Measurements from ENCODE around the gene KIF26B.

KIF26B gene

GRCh38 chr1:245361065-245361464, 206.3 kb downstream of the KIF26B start:
- no peak overlapping the region for H3K4me3 ChIP-seq (ENCODE audit: low read depth, low read length)
- DNase-seq (ENCODE audit: low read depth), result no peak
- TF ChIP-seq CTCF (conservative IDR thresholded peaks at IDR 0.05; ENCODE audit: low read depth, low read length), result no peak

- TF ChIP-seq CTCF (conservative IDR thresholded peaks at IDR 0.05; ENCODE audit: low read depth, low read length), result no peak
- no peak overlapping the region for H3K4me3 ChIP-seq (ENCODE audit: low read depth, low read length)
These were observed 207.2 kb downstream of the KIF26B start for GRCh38 chr1:245361951-245362350.

GRCh38 chr1:245363461-245364200, 208.8 kb downstream of the KIF26B start:
- H3K4me3 ChIP-seq (ENCODE audit: low read depth, low read length), result no peak overlapping the region
- no peak for TF ChIP-seq CTCF (conservative IDR thresholded peaks at IDR 0.05; ENCODE audit: low read depth, low read length)
- no peak for DNase-seq (ENCODE audit: low read depth)

More at GRCh38 chr1:245361951-245362350, 207.2 kb downstream of the KIF26B start:
- DNase-seq (ENCODE audit: low read depth), result no peak

GRCh38 chr1:245365095-245366020, 210.6 kb downstream of the KIF26B start:
- no peak for TF ChIP-seq CTCF (conservative IDR thresholded peaks at IDR 0.05; ENCODE audit: low read depth, low read length)
- H3K4me3 ChIP-seq (ENCODE audit: low read depth, low read length), result no peak overlapping the region
- DNase-seq (ENCODE audit: low read depth), result no peak

GRCh38 chr1:245366886-245367285, 212.1 kb downstream of the KIF26B start:
- DNase-seq (ENCODE audit: low read depth), result no peak
- no peak for TF ChIP-seq CTCF (conservative IDR thresholded peaks at IDR 0.05; ENCODE audit: low read depth, low read length)
- no peak overlapping the region for H3K4me3 ChIP-seq (ENCODE audit: low read depth, low read length)

GRCh38 chr1:245370175-245370825, 215.5 kb downstream of the KIF26B start:
- DNase-seq (ENCODE audit: low read depth), result no peak
- TF ChIP-seq CTCF (conservative IDR thresholded peaks at IDR 0.05; ENCODE audit: low read depth, low read length), result no peak
- H3K4me3 ChIP-seq (ENCODE audit: low read depth, low read length), result no peak overlapping the region
